HT1080 (cell line): ENCODE data around the gene SREK1IP1. TPM values are rescaled to one million over a fixed set of nuclear protein-coding genes. Genes with fewer than 3 reads are reported as not detected.

Experiments
- DNase-seq: peaks from one replicate; pipeline ENCODE4 v3.0.0-alpha.2; 2015; ENCODE audit warnings: low read depth
- total RNA-seq: library from RNA; depleted of rRNA; stranded (reverse); fragments of >200 nt; shearing (Covaris generic); gene quantifications from 2 replicates; pipeline ENCODE4 v1.2.3, GENCODE V29; 2014; rRNA removed

Gene SREK1IP1
- total RNA-seq, 1 experiment from 2014 or later = 7.6 TPM

GRCh38 chr5:64688391-64688790 is 80.1 kb downstream of the SREK1IP1 start:
- DNase-seq = no peak

DNA sequence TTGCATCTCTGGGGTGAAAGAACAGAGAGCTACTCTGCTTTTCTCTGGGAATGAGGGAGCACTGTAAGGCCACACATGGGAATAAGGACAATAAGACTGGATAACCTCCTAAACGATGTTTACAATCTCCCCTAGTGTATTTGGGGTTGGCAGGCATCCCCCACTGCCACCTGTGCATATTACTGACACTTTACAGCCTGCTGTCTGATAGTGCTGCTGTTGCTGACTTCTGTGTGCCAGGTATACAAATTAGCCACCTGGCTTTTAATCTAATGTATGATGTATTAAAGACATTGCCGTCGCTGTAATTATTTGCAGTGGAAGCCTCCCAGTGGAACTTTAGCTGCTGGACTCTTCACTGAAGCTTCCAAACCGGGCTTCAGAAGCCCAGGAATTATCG is 82.6 kb downstream of the SREK1IP1 start:
- DNase-seq = no peak

DNA sequence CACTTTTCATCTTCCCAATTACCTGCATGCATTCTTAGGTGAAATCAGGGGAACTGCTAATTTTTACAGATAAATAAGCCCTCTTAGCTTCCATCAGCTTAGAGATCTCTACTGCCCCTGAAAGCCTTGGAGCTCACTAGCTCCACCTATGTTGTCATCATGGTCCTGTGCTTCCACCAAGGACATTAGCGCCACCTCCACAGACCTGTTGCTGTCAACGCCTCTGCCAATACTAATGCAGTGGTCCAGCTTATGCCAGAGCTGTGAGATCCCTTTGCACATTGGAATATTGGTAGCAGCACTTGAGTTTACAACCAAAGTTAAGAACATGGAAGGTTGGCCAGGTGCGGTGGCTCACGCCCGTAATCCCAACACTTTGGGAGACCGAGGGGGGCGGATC is 85.9 kb downstream of the SREK1IP1 start:
- DNase-seq = no peak

- peak; percentile 67 for DNase-seq
These were observed 88.2 kb downstream of the SREK1IP1 start for GRCh38 chr5:64680289-64680688.

- no peak for DNase-seq
These were observed 90.1 kb downstream of the SREK1IP1 start for GRCh38 chr5:64678374-64678773.

DNA sequence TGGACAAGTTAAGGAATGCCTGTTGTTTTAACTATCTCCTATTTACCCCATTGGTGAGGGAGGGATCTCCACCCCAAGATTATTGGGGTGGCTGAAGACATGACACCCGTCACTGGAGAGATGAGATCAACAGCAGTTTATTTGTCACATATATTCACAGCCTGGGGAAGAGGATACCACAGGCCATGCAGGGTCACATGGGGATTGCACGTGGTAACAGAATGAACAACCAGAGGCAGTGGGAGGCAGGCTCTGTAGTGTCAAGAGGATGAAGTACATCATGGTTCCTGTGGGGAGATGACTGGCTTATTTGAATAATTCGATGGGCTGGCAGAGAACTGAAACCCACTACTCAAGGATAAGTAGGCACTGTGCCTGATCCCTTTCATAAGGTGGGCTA is 96.8 kb downstream of the SREK1IP1 start:
- DNase-seq = no peak

- no peak for DNase-seq
These were observed 98.2 kb downstream of the SREK1IP1 start for GRCh38 chr5:64670277-64670676.

Other genes starting within 250 kb of the SREK1IP1 start
- 0.10 TPM in 1 of 2 replicates, not detected in the other for gene SHISAL2B, start 78.2 kb downstream of the SREK1IP1 start, total RNA-seq
- 13.0 and 13.6 TPM in 2 replicates for gene CWC27, start 239 bp upstream of the SREK1IP1 start, total RNA-seq